Esophagus muscularis mucosa (tissue), 4 donors: Measurements from ENCODE around the gene PSMA3.

Experiments
- EP300 ChIP-seq: sonication (generic); formaldehyde crosslinking; IDR thresholded peaks from one replicate; pipeline ENCODE4 v1.6.1; 2017; ENCODE audit warnings: antibody characterized with exemption
- POLR2A ChIP-seq: fragments of 450-650 bp; IDR thresholded peaks from one replicate; pipeline ENCODE4 v1.6.1; 2017; ENCODE audit warnings: antibody characterized with exemption, moderate library complexity, mild to moderate bottlenecking, low read depth
- POLR2AphosphoS5 ChIP-seq, 2 donors: sonication (generic); formaldehyde crosslinking; IDR thresholded peaks; one replicate each; pipeline ENCODE4 v1.6.1; 2017; ENCODE audit warnings: antibody characterized with exemption in 2 of 2
- TF ChIP-seq, protein P1 (sequence below), 3 experiments: fragments of 200-600 bp in 2 of 3; fragments of 450-650 bp in 1 of 3; sonication (generic) in 2 of 3; IDR thresholded peaks; one replicate each; pipeline ENCODE4 v1.5.1; 2017 to 2019; ENCODE audit warnings: antibody characterized with exemption in 3 of 3, mild to moderate bottlenecking in 2 of 3, moderate library complexity in 1 of 3

- TF ChIP-seq, protein P1, sequence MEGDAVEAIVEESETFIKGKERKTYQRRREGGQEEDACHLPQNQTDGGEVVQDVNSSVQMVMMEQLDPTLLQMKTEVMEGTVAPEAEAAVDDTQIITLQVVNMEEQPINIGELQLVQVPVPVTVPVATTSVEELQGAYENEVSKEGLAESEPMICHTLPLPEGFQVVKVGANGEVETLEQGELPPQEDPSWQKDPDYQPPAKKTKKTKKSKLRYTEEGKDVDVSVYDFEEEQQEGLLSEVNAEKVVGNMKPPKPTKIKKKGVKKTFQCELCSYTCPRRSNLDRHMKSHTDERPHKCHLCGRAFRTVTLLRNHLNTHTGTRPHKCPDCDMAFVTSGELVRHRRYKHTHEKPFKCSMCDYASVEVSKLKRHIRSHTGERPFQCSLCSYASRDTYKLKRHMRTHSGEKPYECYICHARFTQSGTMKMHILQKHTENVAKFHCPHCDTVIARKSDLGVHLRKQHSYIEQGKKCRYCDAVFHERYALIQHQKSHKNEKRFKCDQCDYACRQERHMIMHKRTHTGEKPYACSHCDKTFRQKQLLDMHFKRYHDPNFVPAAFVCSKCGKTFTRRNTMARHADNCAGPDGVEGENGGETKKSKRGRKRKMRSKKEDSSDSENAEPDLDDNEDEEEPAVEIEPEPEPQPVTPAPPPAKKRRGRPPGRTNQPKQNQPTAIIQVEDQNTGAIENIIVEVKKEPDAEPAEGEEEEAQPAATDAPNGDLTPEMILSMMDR (IDR thresholded peaks at IDR 0.05): no peak
- TF ChIP-seq POLR2A: no peak
- TF ChIP-seq EP300: no peak
- TF ChIP-seq POLR2AphosphoS5 (IDR thresholded peaks at IDR 0.05): no peak
Observed at GRCh38 chr14:58309086-58309485, 64.4 kb downstream of the PSMA3 start.
